NCI-H146 (cell line): ENCODE results near the gene CORO2A.
"Not testable (repeated sequence)": the region's sequence is repeated elsewhere in the genome, so short reads cannot be mapped to it uniquely, and the experiment has no call there.

Experiments
- DNase-seq: peaks from one replicate; lab custom pipeline; 2025; lab: John Stamatoyannopoulos, UW

Gene CORO2A

GRCh38 chr9:98136489-98136888 lies 55.9 kb downstream of the CORO2A start:
- no peak for DNase-seq

- DNase-seq: no peak
Measured at GRCh38 chr9:98135938-98136337, 56.5 kb downstream of the CORO2A start.

- DNase-seq: no peak
Measured at GRCh38 chr9:98135558-98135934, 56.9 kb downstream of the CORO2A start.

- no peak for DNase-seq
Measured at GRCh38 chr9:98134702-98135557, 57.5 kb downstream of the CORO2A start.

GRCh38 chr9:98132806-98133631 lies 59.4 kb downstream of the CORO2A start:
- DNase-seq: peak; percentile 96

GRCh38 chr9:98132158-98132557 lies 60.3 kb downstream of the CORO2A start:
- peak; percentile 17 for DNase-seq

- DNase-seq: no peak
Measured at GRCh38 chr9:98130576-98131228, 61.7 kb downstream of the CORO2A start.

- DNase-seq: not testable (repeated sequence)
Measured at GRCh38 chr9:98130060-98130459, 62.4 kb downstream of the CORO2A start.

GRCh38 chr9:98129451-98129881 lies 63.0 kb downstream of the CORO2A start:
- no peak for DNase-seq

GRCh38 chr9:98128316-98128715 lies 64.1 kb downstream of the CORO2A start:
- DNase-seq: no peak

- no peak for DNase-seq
Measured at GRCh38 chr9:98127226-98127625, 65.2 kb downstream of the CORO2A start.

GRCh38 chr9:98124637-98125426 lies 67.6 kb downstream of the CORO2A start:
- DNase-seq: no peak

GRCh38 chr9:98124091-98124490 lies 68.3 kb downstream of the CORO2A start:
- not testable (repeated sequence) for DNase-seq

GRCh38 chr9:98121058-98121457 lies 71.4 kb downstream of the CORO2A start:
- no peak for DNase-seq

GRCh38 chr9:98120476-98120875 lies 72.0 kb downstream of the CORO2A start:
- no peak for DNase-seq

- DNase-seq: peak; percentile 51
Measured at GRCh38 chr9:98118640-98119601, 73.5 kb downstream of the CORO2A start, which contains the start of gene TRIM14. Gene TRIM14 (minus strand): TSS chr9:98119222. CDS start chr9:98119188, 34 bp downstream.

GRCh38 chr9:98117984-98118639 lies 74.3 kb downstream of the CORO2A start:
- no peak for DNase-seq

GRCh38 chr9:98117097-98117496 lies 75.3 kb downstream of the CORO2A start:
- not testable (repeated sequence) for DNase-seq

GRCh38 chr9:98109052-98109451 lies 83.4 kb downstream of the CORO2A start:
- no peak for DNase-seq

- no peak for DNase-seq
Measured at GRCh38 chr9:98108531-98109031, 83.9 kb downstream of the CORO2A start.
